ENCODE measurements around the gene KRI1. TPM values are rescaled to one million over a fixed set of nuclear protein-coding genes. Genes with fewer than 3 reads are reported as not detected.

Gene KRI1
- polyA plus RNA-seq, 1 of the 3 experiments (the other 2 are of a cell fraction): 26.7 TPM

GRCh38 chr19:10516671-10517286 is 49.0 kb downstream of the KRI1 start:
- Histone ChIP-seq H4K20me1 (ENCODE audit: insufficient read depth) (no peaks in the 10 kb centered on the region), H3K79me2 (ENCODE audit: insufficient read depth) (no peaks in the 10 kb centered on the region), H3K9me3 (no peaks in the 10 kb centered on the region), H3K9me2 (no peaks in the 10 kb centered on the region), H3K4me3 (ENCODE audit: low read depth in 2 of 2, low read length in 1 of 2) (peak overlapping the region; percentile 38 to 58), H3K36me3 (replicated peaks in 1 of 2; ENCODE audit: control insufficient read depth in 1 of 2, insufficient read depth in 2 of 2, low read length in 1 of 2) (no peaks in the 10 kb centered on the region), H3K4me1 (ENCODE audit: control insufficient read depth in 1 of 2, insufficient read depth in 2 of 2, low read depth in 1 of 2, low read length in 1 of 2) (no peaks in the 10 kb centered on the region; a peak in 1 of 4 replicates), H3K9ac (no peak overlapping the region), H2AFZ (ENCODE audit: low read depth) (peak overlapping the region; percentile 78), H3F3A (replicated peaks; ENCODE audit: insufficient read depth) (no peaks in the 10 kb centered on the region), H3K27me3 (ENCODE audit: insufficient read depth) (peaks cover 13% of the 10 kb centered on the region; the same call in 1 of the 2 replicates), H3K27ac (ENCODE audit: low read depth in 2 of 2, low read length in 1 of 2) (no peak overlapping the region), H3K4me2 (peak overlapping the region; percentile 79)
- no peak for TF ChIP-seq PBX3 (IDR thresholded peaks at IDR 0.05)
- TF ChIP-seq POLR2AphosphoS5 (IDR thresholded peaks at IDR 0.05; ENCODE audit: low read depth, low read length): no peak
- no peak for TF ChIP-seq RCOR1 (IDR thresholded peaks at IDR 0.05; ENCODE audit: low read length)
- no peak for TF ChIP-seq EP300 (IDR thresholded peaks at IDR 0.05; ENCODE audit: borderline replicate concordance in 1 of 2, low read depth in 1 of 2, low read length in 1 of 2)
- TF ChIP-seq MEF2A (IDR thresholded peaks at IDR 0.05; ENCODE audit: borderline replicate concordance, low read depth): no peak
- TF ChIP-seq MXI1 (IDR thresholded peaks at IDR 0.05; ENCODE audit: low read depth, low read length): no peak
- TF ChIP-seq, protein P1, sequence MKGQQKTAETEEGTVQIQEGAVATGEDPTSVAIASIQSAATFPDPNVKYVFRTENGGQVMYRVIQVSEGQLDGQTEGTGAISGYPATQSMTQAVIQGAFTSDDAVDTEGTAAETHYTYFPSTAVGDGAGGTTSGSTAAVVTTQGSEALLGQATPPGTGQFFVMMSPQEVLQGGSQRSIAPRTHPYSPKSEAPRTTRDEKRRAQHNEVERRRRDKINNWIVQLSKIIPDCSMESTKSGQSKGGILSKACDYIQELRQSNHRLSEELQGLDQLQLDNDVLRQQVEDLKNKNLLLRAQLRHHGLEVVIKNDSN (IDR thresholded peaks at IDR 0.05; ENCODE audit: borderline replicate concordance, low read depth): no peak
- no peak for TF ChIP-seq CTCF (IDR thresholded peaks at IDR 0.05)
- TF ChIP-seq TAF1 (IDR thresholded peaks at IDR 0.05; ENCODE audit: borderline replicate concordance, low read depth, low read length): no peak
- no peak for TF ChIP-seq GABPA (IDR thresholded peaks at IDR 0.05; ENCODE audit: low read depth)
- TF ChIP-seq, protein P2, sequence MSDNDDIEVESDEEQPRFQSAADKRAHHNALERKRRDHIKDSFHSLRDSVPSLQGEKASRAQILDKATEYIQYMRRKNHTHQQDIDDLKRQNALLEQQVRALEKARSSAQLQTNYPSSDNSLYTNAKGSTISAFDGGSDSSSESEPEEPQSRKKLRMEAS (IDR thresholded peaks at IDR 0.05; ENCODE audit: low read depth): no peak
- no peak for TF ChIP-seq IRF3 (IDR thresholded peaks at IDR 0.05; ENCODE audit: low read depth, low read length)
- TF ChIP-seq, protein P3, sequence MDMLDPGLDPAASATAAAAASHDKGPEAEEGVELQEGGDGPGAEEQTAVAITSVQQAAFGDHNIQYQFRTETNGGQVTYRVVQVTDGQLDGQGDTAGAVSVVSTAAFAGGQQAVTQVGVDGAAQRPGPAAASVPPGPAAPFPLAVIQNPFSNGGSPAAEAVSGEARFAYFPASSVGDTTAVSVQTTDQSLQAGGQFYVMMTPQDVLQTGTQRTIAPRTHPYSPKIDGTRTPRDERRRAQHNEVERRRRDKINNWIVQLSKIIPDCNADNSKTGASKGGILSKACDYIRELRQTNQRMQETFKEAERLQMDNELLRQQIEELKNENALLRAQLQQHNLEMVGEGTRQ (IDR thresholded peaks at IDR 0.05; ENCODE audit: borderline replicate concordance, low read depth, low read length): no peak
- WGBS (ENCODE audit: low lambda C conversion rate): 53% methylated on average over 5 of the region's 10 CpGs
- CTCF ChIA-PET: interaction anchor here (0.9 to 2.0 kb wide), 7 partner anchors 11 to 201 kb away, joined by 3 to 9 read pairs (median 3); partner anchors contain the start of gene DNM2
- POLR2A ChIA-PET: interaction anchor here (0.6 to 1.4 kb wide), 2 partner anchors 19 to 35 kb away, joined by 3 read pairs; no protein-coding TSS in a partner anchor
- DNase-seq: no peak

Data from SK-N-SH (cell line).